GM12878 (cell line): Measurements from ENCODE around the gene SEMA4C.

Source experiments
- CEBPZ ChIP-seq: fragments of 150-350 bp; IDR thresholded peaks from 2 replicates; pipeline ENCODE4 v1.6.1; 2016; ENCODE audit warnings: low read depth, low read length
- CHD2 ChIP-seq: IDR thresholded peaks from 2 replicates; pipeline ENCODE4 v1.6.1; 2011; ENCODE audit warnings: low read depth, low read length, improper control_type of control experiment, borderline replicate concordance
- CTCF ChIP-seq, 3 experiments: IDR thresholded peaks in 2 of 3; conservative IDR thresholded peaks in 1 of 3; 2 replicates each; pipeline ENCODE4 v1.5.1; 2011; ENCODE audit warnings: low read depth in 3 of 3, low read length in 3 of 3, mild to moderate bottlenecking in 3 of 3, control low read depth in 2 of 3, moderate library complexity in 2 of 3, inconsistent platforms in 1 of 3, mixed read lengths in 1 of 3; ENCODE audit not compliant: control insufficient read depth in 2 of 3, insufficient read depth in 1 of 3; ENCODE audit errors: extremely low read depth in 1 of 3
- ESRRA ChIP-seq: IDR thresholded peaks from 2 replicates; pipeline ENCODE4 v1.6.1; 2012; ENCODE audit warnings: mild to moderate bottlenecking, low read length, improper control_type of control experiment
- EZH2 ChIP-seq: IDR thresholded peaks from 2 replicates; pipeline ENCODE4 v1.6.1; 2012; ENCODE audit warnings: low read depth, mild to moderate bottlenecking, control low read depth, inconsistent platforms, low read length, borderline replicate concordance; ENCODE audit not compliant: control insufficient read depth
- SPI1 ChIP-seq: IDR thresholded peaks from 2 replicates; pipeline ENCODE4 v1.6.1; 2011; ENCODE audit warnings: low read depth, mild to moderate bottlenecking, low read length, moderate library complexity, borderline replicate concordance; ENCODE audit not compliant: insufficient read depth
- ZNF274 ChIP-seq: IDR thresholded peaks from one replicate; pipeline ENCODE4 v1.8.0; 2011; ENCODE audit not compliant: insufficient read length, insufficient read depth
- TF ChIP-seq, protein P1 (sequence below): IDR thresholded peaks from 2 replicates; pipeline ENCODE4 v1.6.1; 2012; ENCODE audit warnings: low read length, inconsistent platforms

- TF ChIP-seq EZH2 (no peak), CTCF (IDR thresholded peaks at IDR 0.05 in 2 of 3, conservative IDR thresholded peaks at IDR 0.05 in 1 of 3; ENCODE audit: control insufficient read depth in 2 of 3, extremely low read depth in 1 of 3, insufficient read depth in 1 of 3, low read depth in 3 of 3, low read length in 3 of 3) (no peak), CEBPZ (no peak), CHD2 (no peak), ZNF274 (no peak), ESRRA (no peak), SPI1 (no peak)
- TF ChIP-seq, protein P1, sequence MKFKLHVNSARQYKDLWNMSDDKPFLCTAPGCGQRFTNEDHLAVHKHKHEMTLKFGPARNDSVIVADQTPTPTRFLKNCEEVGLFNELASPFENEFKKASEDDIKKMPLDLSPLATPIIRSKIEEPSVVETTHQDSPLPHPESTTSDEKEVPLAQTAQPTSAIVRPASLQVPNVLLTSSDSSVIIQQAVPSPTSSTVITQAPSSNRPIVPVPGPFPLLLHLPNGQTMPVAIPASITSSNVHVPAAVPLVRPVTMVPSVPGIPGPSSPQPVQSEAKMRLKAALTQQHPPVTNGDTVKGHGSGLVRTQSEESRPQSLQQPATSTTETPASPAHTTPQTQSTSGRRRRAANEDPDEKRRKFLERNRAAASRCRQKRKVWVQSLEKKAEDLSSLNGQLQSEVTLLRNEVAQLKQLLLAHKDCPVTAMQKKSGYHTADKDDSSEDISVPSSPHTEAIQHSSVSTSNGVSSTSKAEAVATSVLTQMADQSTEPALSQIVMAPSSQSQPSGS = no peak
These were observed 7.8 kb upstream of the SEMA4C start for GRCh38 chr2:96877631-96878092.
